ENCODE measurements around the gene XPR1. TPM values are rescaled to one million over a fixed set of nuclear protein-coding genes. Genes with fewer than 3 reads are reported as not detected.

Gene XPR1
- total and polyA plus RNA-seq, 2 donors (not counting 3 experiments of a cell fraction or from before 2014, with no cell fraction given) = 23.9 to 26.7 TPM

DNA sequence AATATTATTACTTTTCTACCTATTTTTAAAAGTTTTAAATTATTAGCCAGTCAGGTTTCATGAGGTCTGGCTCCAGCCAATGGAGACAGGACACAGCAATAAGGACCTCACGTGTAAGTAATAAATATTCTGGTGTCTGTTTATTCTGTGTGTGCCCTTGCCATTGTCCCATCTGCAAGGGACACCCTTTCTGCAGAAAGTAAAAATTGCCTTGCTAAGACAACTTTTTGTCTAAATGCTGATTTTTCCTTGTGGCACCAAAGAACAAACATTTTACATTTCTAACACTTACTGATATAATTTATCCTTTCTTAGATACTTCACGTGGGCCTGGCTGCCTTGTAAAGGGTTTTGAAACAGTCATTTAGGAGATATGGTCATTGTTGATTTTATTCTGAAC is 43.7 kb upstream of the XPR1 start:
- POLR2A ChIA-PET = no interaction called here
- intact Hi-C loops (cut with micrococcal nuclease) = no loop called here
- FAIRE-seq = no peak

More for the DNA sequence above, 43.7 kb upstream of the XPR1 start:
- Histone ChIP-seq H3K27ac (ENCODE audit: insufficient read depth, low read depth, low read length) (no peak overlapping the region), H3K27me3 (ENCODE audit: control insufficient read depth in 2 of 2, insufficient read depth in 2 of 2, low read length in 2 of 2) (peaks cover 2 to 4% of the 10 kb centered on the region in 2 experiments), H3K4me2 (ENCODE audit: insufficient read depth, low read length) (no peak overlapping the region), H3K4me1 (ENCODE audit: control insufficient read depth, extremely low read depth, insufficient read depth, low read length) (no peaks in the 10 kb centered on the region), H3K9ac (replicated peaks; ENCODE audit: extremely low read depth, insufficient read depth, low read length) (no peak overlapping the region), H3K9me1 (replicated peaks; ENCODE audit: control insufficient read depth, extremely low read depth, insufficient read depth, low read length) (no peaks in the 10 kb centered on the region), H3K36me3 (ENCODE audit: control insufficient read depth in 2 of 2, extremely low read depth in 1 of 2, insufficient read depth in 2 of 2, low read length in 2 of 2) (no peaks in the 10 kb centered on the region), H3K79me2 (ENCODE audit: control insufficient read depth, insufficient read depth, low read length) (no peaks in the 10 kb centered on the region), H3K4me3 (replicated peaks in 1 of 3; ENCODE audit: insufficient read depth in 1 of 3, low read depth in 1 of 3, low read length in 3 of 3) (no peak overlapping the region), H4K20me1 (replicated peaks; ENCODE audit: control insufficient read depth, extremely low read depth, insufficient read depth, low read length) (no peaks in the 10 kb centered on the region), H2AFZ (ENCODE audit: low read depth, low read length) (no peak overlapping the region), H3K9me3 (replicated peaks; ENCODE audit: control insufficient read depth, insufficient read depth, low read length) (no peaks in the 10 kb centered on the region)
- no TSS peak for BruUV-seq (replicated peaks)
- TF ChIP-seq GATA2 (IDR thresholded peaks at IDR 0.05; ENCODE audit: insufficient read depth, insufficient read length, low read depth, low read length) (no peak), EZH2 (IDR thresholded peaks at IDR 0.05; ENCODE audit: borderline replicate concordance, low read depth, low read length, severe bottlenecking) (no peak), POLR2A (IDR thresholded peaks at IDR 0.05; ENCODE audit: low read depth, low read length) (no peak), POLR2AphosphoS5 (IDR thresholded peaks at IDR 0.05; ENCODE audit: insufficient read depth, low read depth, low read length) (no peak), JUN (IDR thresholded peaks at IDR 0.05; ENCODE audit: borderline replicate concordance, insufficient read depth, insufficient read length, low read depth) (no peak), FOS (IDR thresholded peaks at IDR 0.05; ENCODE audit: borderline replicate concordance, insufficient read depth, low read length) (no peak), MYC (IDR thresholded peaks at IDR 0.05; ENCODE audit: low read depth, low read length) (no peak)
- TF ChIP-seq, protein P1, sequence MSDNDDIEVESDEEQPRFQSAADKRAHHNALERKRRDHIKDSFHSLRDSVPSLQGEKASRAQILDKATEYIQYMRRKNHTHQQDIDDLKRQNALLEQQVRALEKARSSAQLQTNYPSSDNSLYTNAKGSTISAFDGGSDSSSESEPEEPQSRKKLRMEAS (IDR thresholded peaks at IDR 0.05; ENCODE audit: insufficient read depth, insufficient read length) = no peak
- TF ChIP-seq, protein P2, sequence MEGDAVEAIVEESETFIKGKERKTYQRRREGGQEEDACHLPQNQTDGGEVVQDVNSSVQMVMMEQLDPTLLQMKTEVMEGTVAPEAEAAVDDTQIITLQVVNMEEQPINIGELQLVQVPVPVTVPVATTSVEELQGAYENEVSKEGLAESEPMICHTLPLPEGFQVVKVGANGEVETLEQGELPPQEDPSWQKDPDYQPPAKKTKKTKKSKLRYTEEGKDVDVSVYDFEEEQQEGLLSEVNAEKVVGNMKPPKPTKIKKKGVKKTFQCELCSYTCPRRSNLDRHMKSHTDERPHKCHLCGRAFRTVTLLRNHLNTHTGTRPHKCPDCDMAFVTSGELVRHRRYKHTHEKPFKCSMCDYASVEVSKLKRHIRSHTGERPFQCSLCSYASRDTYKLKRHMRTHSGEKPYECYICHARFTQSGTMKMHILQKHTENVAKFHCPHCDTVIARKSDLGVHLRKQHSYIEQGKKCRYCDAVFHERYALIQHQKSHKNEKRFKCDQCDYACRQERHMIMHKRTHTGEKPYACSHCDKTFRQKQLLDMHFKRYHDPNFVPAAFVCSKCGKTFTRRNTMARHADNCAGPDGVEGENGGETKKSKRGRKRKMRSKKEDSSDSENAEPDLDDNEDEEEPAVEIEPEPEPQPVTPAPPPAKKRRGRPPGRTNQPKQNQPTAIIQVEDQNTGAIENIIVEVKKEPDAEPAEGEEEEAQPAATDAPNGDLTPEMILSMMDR (IDR thresholded peaks at IDR 0.05; ENCODE audit: extremely low read depth in 1 of 2, insufficient read depth in 1 of 2, low read depth in 1 of 2, low read length in 2 of 2) = no peak
- CTCF ChIA-PET = no interaction called here
- dilution Hi-C loops (cut with MboI; ENCODE audit: extremely low pct_ligation_motif_present, low sequenced_read_pairs) = no loop called here
- no peak for DNase-seq (ENCODE audit: low read depth, low spot score)

All from endothelial cell of umbilical vein (primary cell).